LNCaP clone FGC (cell line): Measurements from ENCODE around the gene ARID4B.

Experiments
- DNase-seq: peaks from one replicate; pipeline ENCODE4 v3.0.0-alpha.2; 2011; ENCODE audit warnings: low read depth
- H3K4me3 ChIP-seq: 2 replicates; pipeline ENCODE4 v1.5.1; 2011; ENCODE audit warnings: mild to moderate bottlenecking, low read depth, low read length, control low read depth
- TF ChIP-seq, protein P1 (sequence below): IDR thresholded peaks from 2 replicates; pipeline ENCODE4 v1.5.1; 2012; ENCODE audit warnings: mild to moderate bottlenecking; ENCODE audit not compliant: control insufficient read depth, insufficient read depth; ENCODE audit errors: extremely low read depth

Gene ARID4B

DNA sequence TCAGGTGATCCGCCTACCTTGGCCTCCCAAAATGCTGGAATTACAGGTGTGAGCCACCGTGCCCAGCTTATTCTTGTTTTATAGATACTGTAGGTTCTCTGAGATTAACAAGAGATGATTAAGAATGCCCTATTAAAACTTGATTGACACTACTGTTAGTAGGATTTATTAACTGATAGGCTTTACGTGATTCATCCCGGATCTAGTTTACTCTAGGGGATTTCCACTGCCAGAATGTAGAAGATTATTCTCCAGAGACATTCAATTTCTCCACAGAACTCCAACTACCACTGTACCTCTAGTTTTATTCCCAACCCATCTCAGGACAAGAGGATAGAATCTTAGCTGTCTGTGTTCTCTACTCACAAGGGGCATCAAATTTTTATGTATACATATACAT is 140.7 kb downstream of the ARID4B start:
- DNase-seq = no peak
- no peak overlapping the region for H3K4me3 ChIP-seq
- TF ChIP-seq, protein P1, sequence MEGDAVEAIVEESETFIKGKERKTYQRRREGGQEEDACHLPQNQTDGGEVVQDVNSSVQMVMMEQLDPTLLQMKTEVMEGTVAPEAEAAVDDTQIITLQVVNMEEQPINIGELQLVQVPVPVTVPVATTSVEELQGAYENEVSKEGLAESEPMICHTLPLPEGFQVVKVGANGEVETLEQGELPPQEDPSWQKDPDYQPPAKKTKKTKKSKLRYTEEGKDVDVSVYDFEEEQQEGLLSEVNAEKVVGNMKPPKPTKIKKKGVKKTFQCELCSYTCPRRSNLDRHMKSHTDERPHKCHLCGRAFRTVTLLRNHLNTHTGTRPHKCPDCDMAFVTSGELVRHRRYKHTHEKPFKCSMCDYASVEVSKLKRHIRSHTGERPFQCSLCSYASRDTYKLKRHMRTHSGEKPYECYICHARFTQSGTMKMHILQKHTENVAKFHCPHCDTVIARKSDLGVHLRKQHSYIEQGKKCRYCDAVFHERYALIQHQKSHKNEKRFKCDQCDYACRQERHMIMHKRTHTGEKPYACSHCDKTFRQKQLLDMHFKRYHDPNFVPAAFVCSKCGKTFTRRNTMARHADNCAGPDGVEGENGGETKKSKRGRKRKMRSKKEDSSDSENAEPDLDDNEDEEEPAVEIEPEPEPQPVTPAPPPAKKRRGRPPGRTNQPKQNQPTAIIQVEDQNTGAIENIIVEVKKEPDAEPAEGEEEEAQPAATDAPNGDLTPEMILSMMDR = no peak

DNA sequence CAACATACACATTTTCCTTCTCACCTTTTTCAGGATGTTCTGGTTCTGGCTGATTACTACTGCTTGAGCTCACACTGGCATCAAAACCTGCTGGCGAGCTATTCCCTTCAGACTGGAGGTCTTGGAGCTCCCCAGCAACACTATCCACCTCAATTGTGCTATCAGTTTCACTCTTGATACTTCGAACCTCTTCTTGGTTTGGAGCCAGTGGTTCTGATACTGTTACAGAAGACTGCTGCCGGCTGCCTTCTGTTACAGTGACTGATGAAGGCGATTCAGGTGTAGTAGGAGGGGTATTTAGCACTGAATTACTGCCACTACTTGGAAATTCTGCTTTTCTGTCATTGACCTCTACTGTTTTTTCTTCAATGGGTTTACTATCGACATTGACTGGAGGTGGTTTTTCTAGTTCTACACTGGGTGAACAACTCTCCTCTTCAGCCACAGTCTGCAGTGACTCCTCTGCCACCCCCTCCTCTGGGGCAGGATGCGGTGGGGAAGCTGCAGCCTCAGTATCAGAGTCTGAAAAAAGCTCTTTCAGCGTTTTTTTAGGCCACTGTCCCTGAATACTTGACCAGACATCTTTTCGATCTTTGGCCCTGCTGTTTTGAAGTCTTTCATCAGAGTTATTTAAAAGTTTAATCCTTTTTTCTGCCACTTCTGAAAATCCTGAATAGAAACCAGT is 146.3 kb downstream of the ARID4B start:
- no peak overlapping the region for H3K4me3 ChIP-seq
- DNase-seq = no peak
- TF ChIP-seq, protein P1 = no peak

DNA sequence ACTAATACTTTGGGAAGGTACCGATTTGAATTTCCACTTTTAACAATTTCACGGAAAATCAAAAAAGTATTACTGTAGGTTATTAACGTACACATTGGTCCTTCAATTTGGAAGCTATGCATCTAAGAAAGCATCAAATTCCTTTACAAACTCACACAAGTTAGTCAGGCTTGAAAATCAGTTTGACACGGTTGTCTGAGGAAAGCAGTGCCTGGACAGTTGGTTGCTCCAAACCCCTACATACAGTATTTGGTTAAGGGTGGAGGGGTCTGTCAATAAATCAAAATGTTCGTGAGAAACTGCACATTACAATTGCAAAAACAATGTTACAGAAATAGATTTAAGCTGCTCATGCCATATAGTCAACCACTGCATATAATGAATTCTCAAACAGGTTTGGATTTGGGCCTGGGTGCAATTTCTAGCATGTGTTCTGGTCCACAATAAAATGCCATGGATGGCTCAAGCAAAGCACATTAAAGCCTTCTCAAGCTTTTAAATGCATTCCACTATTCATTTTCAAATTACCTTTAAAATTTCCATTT is 147.0 kb downstream of the ARID4B start:
- no peak for DNase-seq
- TF ChIP-seq, protein P1 = no peak
- no peak overlapping the region for H3K4me3 ChIP-seq

DNA sequence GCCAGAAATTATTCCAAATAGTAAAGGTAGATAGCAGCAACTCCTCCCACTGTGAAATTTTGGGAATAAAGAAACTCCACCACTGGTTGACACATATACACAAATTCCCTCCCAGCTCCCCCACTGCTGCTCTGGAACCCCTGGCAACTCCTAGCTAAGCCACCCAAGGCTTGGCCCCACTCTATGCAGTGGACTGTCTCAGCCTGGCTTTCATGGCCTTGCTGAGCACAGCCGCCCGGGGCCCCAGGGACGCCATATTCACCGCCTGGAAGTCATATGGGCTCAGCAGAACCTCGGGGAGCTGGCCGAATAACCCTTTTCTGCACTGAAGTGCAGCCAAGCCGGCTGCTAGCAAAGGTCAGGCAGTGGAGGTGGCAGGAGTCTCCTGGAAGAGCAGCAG is 151.5 kb downstream of the ARID4B start:
- DNase-seq = no peak
- no peak overlapping the region for H3K4me3 ChIP-seq
- TF ChIP-seq, protein P1 = no peak

DNA sequence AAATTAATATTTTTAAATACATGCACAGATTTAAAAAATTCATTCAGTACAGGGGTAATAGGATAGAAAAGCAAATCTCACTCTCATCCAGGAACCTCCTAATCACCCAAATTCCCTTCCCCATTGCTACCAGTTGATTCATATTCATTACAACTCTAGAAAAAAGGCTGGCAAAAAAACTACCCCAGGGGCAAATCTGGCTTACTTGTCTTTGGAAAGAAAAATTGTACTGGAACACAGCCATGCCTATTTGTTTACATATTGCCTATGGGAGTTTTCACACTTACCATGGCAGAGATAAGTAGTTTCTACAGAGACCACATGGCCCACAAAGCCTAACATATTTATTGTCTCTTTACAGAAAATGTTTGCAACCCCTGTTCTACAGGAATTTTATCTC is 158.0 kb downstream of the ARID4B start:
- TF ChIP-seq, protein P1 = no peak
- no peak for DNase-seq
- no peak overlapping the region for H3K4me3 ChIP-seq

DNA sequence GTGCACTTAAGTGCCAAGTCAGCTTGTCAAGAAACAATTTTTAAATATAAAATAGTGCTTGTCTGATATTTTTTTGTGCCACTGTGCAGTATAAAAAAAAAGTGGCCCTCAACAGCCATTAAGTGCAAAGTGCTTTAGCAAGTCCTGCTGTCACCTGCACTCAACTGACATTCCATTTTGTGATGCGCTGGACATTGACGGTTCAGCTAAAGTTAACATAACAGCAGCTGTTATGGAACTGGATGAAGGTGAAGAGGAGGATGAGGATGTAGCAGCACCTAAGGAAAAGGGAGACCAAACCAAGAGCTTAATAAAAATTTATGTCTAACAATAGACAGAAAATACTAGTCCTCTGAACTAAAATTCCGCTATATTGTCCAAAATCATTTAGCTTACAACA is 159.6 kb downstream of the ARID4B start:
- no peak for DNase-seq
- TF ChIP-seq, protein P1 = no peak

More for the DNA sequence above, 159.6 kb downstream of the ARID4B start:
- H3K4me3 ChIP-seq = no peak overlapping the region
